22Rv1 (cell line): Measurements from ENCODE around the gene MPRIP.

ENCODE experiments used
- H3K27ac ChIP-seq: fragments of 450-650 bp; 2 replicates; pipeline ENCODE4 v1.5.1; 2017
- ZFX ChIP-seq: fragments of 450-650 bp; IDR thresholded peaks from 2 replicates; pipeline ENCODE4 v1.6.1; 2017; ENCODE audit warnings: antibody characterized with exemption, borderline replicate concordance
- TF ChIP-seq, protein P1 (sequence below): fragments of 450-650 bp; IDR thresholded peaks from 2 replicates; pipeline ENCODE4 v1.5.1; 2017; ENCODE audit warnings: mild to moderate bottlenecking

MPRIP gene

DNA sequence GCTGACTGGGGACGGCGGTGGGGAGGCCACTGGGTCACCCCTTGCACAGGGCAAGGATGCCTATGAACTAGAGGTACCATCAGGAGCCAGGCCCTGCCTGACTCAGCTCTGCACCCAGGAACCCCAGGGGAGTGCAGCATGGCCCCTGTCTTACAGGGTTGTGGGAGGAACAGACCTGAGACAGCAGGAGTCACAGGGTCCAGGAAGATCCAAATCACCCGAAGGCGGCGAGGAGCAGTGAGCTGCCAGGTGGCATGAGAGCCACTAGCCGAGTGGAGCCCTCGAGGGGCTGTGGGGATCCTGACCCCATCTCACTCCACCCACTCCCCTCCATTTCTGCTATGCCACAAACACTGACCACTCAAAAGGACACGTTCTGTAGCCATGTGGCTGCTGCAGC is 133.1 kb downstream of the MPRIP start:
- H3K27ac ChIP-seq: no peak overlapping the region
- TF ChIP-seq, protein P1, sequence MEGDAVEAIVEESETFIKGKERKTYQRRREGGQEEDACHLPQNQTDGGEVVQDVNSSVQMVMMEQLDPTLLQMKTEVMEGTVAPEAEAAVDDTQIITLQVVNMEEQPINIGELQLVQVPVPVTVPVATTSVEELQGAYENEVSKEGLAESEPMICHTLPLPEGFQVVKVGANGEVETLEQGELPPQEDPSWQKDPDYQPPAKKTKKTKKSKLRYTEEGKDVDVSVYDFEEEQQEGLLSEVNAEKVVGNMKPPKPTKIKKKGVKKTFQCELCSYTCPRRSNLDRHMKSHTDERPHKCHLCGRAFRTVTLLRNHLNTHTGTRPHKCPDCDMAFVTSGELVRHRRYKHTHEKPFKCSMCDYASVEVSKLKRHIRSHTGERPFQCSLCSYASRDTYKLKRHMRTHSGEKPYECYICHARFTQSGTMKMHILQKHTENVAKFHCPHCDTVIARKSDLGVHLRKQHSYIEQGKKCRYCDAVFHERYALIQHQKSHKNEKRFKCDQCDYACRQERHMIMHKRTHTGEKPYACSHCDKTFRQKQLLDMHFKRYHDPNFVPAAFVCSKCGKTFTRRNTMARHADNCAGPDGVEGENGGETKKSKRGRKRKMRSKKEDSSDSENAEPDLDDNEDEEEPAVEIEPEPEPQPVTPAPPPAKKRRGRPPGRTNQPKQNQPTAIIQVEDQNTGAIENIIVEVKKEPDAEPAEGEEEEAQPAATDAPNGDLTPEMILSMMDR: no peak
- TF ChIP-seq ZFX: no peak

DNA sequence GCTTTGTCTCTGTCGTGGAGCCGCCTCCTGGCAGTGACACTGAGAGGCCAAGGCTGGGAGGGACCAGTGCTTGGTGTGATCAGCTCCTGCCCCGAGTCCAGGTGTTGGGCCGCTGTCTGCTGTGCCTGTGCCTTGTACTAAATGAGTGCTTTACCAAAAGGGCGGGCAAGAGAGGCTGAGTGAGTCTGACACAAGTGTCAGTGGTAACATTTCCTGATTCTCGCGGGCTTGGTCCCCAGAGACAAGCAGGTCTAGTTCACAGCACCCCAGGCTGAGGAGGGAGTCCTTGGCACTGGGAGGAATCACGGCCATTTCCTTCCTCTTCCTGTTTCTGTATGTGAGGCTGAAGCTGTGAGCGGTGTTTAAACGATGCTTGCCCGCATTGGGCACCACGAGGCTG is 133.7 kb downstream of the MPRIP start:
- no peak overlapping the region for H3K27ac ChIP-seq
- no peak for TF ChIP-seq ZFX
- TF ChIP-seq, protein P1: no peak

GRCh38 chr17:17176341-17176740 is 134.1 kb downstream of the MPRIP start:
- no peak for TF ChIP-seq ZFX
- TF ChIP-seq, protein P1: no peak

DNA sequence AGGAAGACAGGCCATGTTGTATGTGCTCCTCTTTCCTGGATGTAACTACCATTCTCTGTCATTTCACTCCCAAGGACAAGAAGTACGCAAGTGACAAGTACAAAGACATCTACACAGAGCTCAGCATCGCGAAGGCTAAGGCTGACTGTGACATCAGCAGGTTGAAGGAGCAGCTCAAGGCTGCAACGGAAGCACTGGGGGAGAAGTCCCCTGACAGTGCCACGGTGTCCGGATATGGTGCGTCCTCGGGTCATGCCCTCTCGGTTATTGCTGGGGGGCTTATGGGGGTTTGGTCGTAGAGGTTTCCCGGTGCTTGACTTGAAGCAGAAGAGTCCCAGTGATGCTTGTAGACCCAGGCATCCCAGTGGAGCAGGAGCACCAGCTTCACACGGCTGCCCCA is 134.9 kb downstream of the MPRIP start:
- no peak overlapping the region for H3K27ac ChIP-seq
- TF ChIP-seq, protein P1: no peak
- no peak for TF ChIP-seq ZFX

More at GRCh38 chr17:17176341-17176740, 134.1 kb downstream of the MPRIP start:
- no peak overlapping the region for H3K27ac ChIP-seq

DNA sequence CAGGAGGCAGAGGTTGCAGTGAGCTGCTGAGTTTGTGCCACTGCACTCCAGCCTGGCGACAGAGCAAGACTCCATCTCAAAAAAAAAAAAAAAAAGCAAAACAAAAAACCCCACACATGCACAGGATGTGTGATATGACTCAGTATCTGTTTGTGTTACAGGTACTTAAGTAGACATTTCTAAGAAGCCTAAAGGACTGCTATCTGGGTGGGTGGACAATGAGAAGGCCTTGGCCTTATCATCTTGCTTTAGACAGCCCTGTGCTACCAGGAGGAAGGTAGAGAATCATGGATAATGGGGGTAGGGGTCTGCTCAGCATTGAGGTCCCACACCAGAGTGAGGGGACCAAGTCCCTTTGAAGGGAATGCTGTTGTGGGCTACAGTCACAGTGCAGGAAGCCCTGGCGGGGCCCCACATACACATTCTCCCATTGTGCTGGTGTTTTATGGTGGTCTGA is 137.1 kb downstream of the MPRIP start:
- TF ChIP-seq, protein P1: no peak
- TF ChIP-seq ZFX: no peak
- H3K27ac ChIP-seq: no peak overlapping the region

GRCh38 chr17:17180141-17180603 is 137.9 kb downstream of the MPRIP start:
- H3K27ac ChIP-seq: no peak overlapping the region
- TF ChIP-seq, protein P1: no peak
- no peak for TF ChIP-seq ZFX

- TF ChIP-seq ZFX: no peak
- TF ChIP-seq, protein P1: no peak
- no peak overlapping the region for H3K27ac ChIP-seq
Observed at GRCh38 chr17:17180741-17181525, 138.7 kb downstream of the MPRIP start.
